Activated CD8-positive, alpha-beta memory T cell treated with anti-CD3 and anti-CD28 coated beads for 1 hour (primary cell): ENCODE measurements around the gene ADGRD1.

Experiments used
- DNase-seq, 2 donors: peaks; one replicate each; pipeline ENCODE4 v3.0.0-alpha.2; 2020; ENCODE audit warnings: low read depth in 1 of 2; ENCODE audit errors: extremely low read depth in 1 of 2

ADGRD1 gene

GRCh38 chr12:131130311-131130911, 176.7 kb downstream of the ADGRD1 start:
- no peak for DNase-seq

GRCh38 chr12:131131077-131131807, 177.5 kb downstream of the ADGRD1 start:
- DNase-seq, result no peak

- no peak for DNase-seq
Observed at GRCh38 chr12:131131808-131132117, 178.1 kb downstream of the ADGRD1 start.

- DNase-seq, result peak; percentile 29 to 62
Observed at GRCh38 chr12:131132118-131132892, 178.6 kb downstream of the ADGRD1 start.

GRCh38 chr12:131133015-131133905, 179.6 kb downstream of the ADGRD1 start:
- DNase-seq, result no peak

- DNase-seq, result no peak
Observed at GRCh38 chr12:131133994-131134393, 180.3 kb downstream of the ADGRD1 start.

GRCh38 chr12:131134523-131135310, 181.0 kb downstream of the ADGRD1 start:
- no peak for DNase-seq

GRCh38 chr12:131135311-131135785, 181.6 kb downstream of the ADGRD1 start:
- no peak for DNase-seq

- no peak for DNase-seq
Observed at GRCh38 chr12:131135786-131136538, 182.3 kb downstream of the ADGRD1 start.

- no peak for DNase-seq
Observed at GRCh38 chr12:131136539-131136872, 182.8 kb downstream of the ADGRD1 start.

GRCh38 chr12:131137009-131137835, 183.5 kb downstream of the ADGRD1 start:
- no peak for DNase-seq

- no peak for DNase-seq
Observed at GRCh38 chr12:131137836-131138637, 184.3 kb downstream of the ADGRD1 start.

- DNase-seq, result no peak
Observed at GRCh38 chr12:131138638-131139362, 185.1 kb downstream of the ADGRD1 start.

GRCh38 chr12:131139363-131140068, 185.8 kb downstream of the ADGRD1 start:
- DNase-seq, result no peak

GRCh38 chr12:131140069-131140435, 186.3 kb downstream of the ADGRD1 start:
- no peak for DNase-seq

- no peak for DNase-seq
Observed at GRCh38 chr12:131140697-131141096, 187.0 kb downstream of the ADGRD1 start.

GRCh38 chr12:131141514-131141913, 187.8 kb downstream of the ADGRD1 start:
- DNase-seq, result no peak
